ENCODE results near the gene STX5. TPM values are rescaled to one million over a fixed set of nuclear protein-coding genes. Genes with fewer than 3 reads are reported as not detected.

Gene STX5
- total and polyA plus RNA-seq, 3 experiments from 2014 or later, result 34.7 to 37.2 (median 35.3) TPM

DNA sequence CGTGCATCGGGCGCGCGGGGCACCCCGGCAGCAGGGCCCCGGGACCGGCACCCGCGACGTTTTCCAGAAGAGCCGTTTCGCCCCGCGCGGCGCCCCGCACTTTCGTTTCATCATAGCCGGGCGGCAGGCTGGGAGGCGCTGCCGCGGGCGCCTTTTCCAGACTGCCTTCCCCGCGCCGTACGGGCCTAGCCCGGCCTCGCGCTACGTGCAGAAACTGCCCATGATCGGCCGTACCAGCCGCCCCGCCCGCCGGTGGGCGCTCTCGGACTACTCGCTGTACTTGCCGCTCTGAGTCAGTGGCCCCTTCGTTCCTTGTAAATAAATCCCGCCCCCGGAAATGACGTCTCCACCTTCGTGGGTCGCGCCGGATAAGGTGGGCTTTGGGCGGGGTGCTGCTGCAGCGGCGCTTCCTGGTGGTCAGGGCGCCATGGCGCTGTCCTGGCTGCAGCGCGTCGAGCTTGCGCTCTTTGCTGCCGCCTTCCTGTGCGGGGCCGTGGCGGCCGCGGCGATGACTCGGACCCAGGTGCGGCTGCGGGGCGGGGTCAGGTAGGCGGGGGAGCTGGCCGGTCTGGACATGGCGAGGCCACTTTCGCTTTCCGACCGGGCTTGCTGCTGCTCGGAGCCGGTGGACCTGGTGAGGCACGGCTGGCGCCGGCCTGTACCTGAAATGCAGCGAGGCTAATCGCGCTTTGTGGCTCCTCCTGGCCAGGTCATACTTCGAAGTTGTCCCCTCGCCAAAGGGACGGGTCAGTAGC is 44.7 kb downstream of the STX5 start, which contains the start of gene TMEM179B:
Gene TMEM179B (plus strand): TSS at position 398 of the 755 bp plus-strand sequence. CDS start 30 bp downstream, at position 428.
- Mint-ChIP-seq H3K9me3 (no peaks in the 10 kb centered on the region), H3K4me1 (peaks cover 41 to 55% (median 51%) of the 10 kb centered on the region in 3 donors), H3K27me3 (no peaks in the 10 kb centered on the region), H3K36me3 (peaks cover 0 to 55% (median 7%) of the 10 kb centered on the region in 3 donors), H3K27ac (peak within 1 kb of the TSS; percentile 95 to 100 (median 96)), H3K4me3 (peak within 1 kb of the TSS; percentile 94 to 97 (median 95))
- Histone ChIP-seq H3K36me3 (ENCODE audit: insufficient read depth, low read length) (peaks cover 10% of the 10 kb centered on the region), H3K4me3 (ENCODE audit: low read length) (peak within 1 kb of the TSS; percentile 98), H3K9me3 (ENCODE audit: low read length) (no peaks in the 10 kb centered on the region), H3K27ac (ENCODE audit: low read depth, low read length) (peak within 1 kb of the TSS; percentile 96), H3K27me3 (ENCODE audit: insufficient read depth, low read length, poor library complexity, severe bottlenecking) (no peaks in the 10 kb centered on the region), H3K4me1 (ENCODE audit: insufficient read depth, low read length) (peaks cover 30% of the 10 kb centered on the region)
- peak; percentile 97 to 99 (median 97) for DNase-seq
- POLR2A ChIA-PET, result interaction anchor here (0.6 to 5.9 kb wide), 24 partner anchors 9 to 213 kb away, joined by 3 to 88 read pairs (median 6); partner anchors contain the start of genes B3GAT3, EEF1G, HNRNPUL2 and MTA2
- CTCF ChIA-PET, result interaction anchor here (0.6 to 4.9 kb wide), 44 partner anchors 8 to 392 kb away, joined by 3 to 74 read pairs (median 6); partner anchors contain the start of genes BSCL2, GNG3, HNRNPUL2 and NXF1

- Histone ChIP-seq H3K27me3 (ENCODE audit: insufficient read depth, low read length, poor library complexity, severe bottlenecking) (no peaks in the 10 kb centered on the region), H3K27ac (ENCODE audit: low read depth, low read length) (peak overlapping the region; percentile 96), H3K4me3 (ENCODE audit: low read length) (peak overlapping the region; percentile 98), H3K9me3 (ENCODE audit: low read length) (no peaks in the 10 kb centered on the region), H3K4me1 (ENCODE audit: insufficient read depth, low read length) (peaks cover 27% of the 10 kb centered on the region), H3K36me3 (ENCODE audit: insufficient read depth, low read length) (peaks cover 8% of the 10 kb centered on the region)
- ChIA-PET CTCF (interaction anchor here (0.6 to 4.9 kb wide), 48 partner anchors 9 to 393 kb away, joined by 3 to 74 read pairs (median 6); partner anchors contain the start of genes BSCL2, C11orf98, CSKMT and GNG3), POLR2A (interaction anchor here (0.6 to 5.9 kb wide), 22 partner anchors 10 to 213 kb away, joined by 3 to 88 read pairs (median 8); partner anchors contain the start of genes C11orf98, CSKMT, EEF1G and HNRNPUL2)
- H3K27me3 Mint-ChIP-seq, result no peaks in the 10 kb centered on the region
- no peaks in the 10 kb centered on the region for H3K9me3 Mint-ChIP-seq
- peaks cover 37 to 50% (median 46%) of the 10 kb centered on the region in 3 donors for H3K4me1 Mint-ChIP-seq
- DNase-seq, result peak; percentile 80 to 88 (median 82)
- peak overlapping the region; percentile 82 to 97 (median 92) for H3K4me3 Mint-ChIP-seq
- peak overlapping the region; percentile 90 to 100 (median 94) for H3K27ac Mint-ChIP-seq
- H3K36me3 Mint-ChIP-seq, result peaks cover 0 to 53% (median 7%) of the 10 kb centered on the region in 3 donors
Observed at GRCh38 chr11:62786318-62787004, 45.4 kb downstream of the STX5 start.

GRCh38 chr11:62782753-62783152 is 49.1 kb downstream of the STX5 start:
- CTCF ChIA-PET, result no interaction called here
- POLR2A ChIA-PET, result no interaction called here
- Mint-ChIP-seq H3K27me3 (no peaks in the 10 kb centered on the region), H3K27ac (peak overlapping the region in 2 of 8 donors; percentile 32 to 65), H3K36me3 (peaks cover 0 to 39% (median 4%) of the 10 kb centered on the region in 3 donors), H3K4me1 (peaks cover 15 to 19% (median 16%) of the 10 kb centered on the region in 3 donors), H3K4me3 (peak overlapping the region in 1 of 7 donors; percentile 43), H3K9me3 (no peaks in the 10 kb centered on the region)
- H3K4me1 ChIP-seq (ENCODE audit: insufficient read depth, low read length), result peaks cover 6% of the 10 kb centered on the region
- H3K4me3 ChIP-seq (ENCODE audit: low read length), result no peak overlapping the region
- no peak for DNase-seq
- H3K36me3 ChIP-seq (ENCODE audit: insufficient read depth, low read length), result peaks cover 5% of the 10 kb centered on the region
- no peak overlapping the region for H3K27ac ChIP-seq (ENCODE audit: low read depth, low read length)
- no peaks in the 10 kb centered on the region for H3K27me3 ChIP-seq (ENCODE audit: insufficient read depth, low read length, poor library complexity, severe bottlenecking)
- no peaks in the 10 kb centered on the region for H3K9me3 ChIP-seq (ENCODE audit: low read length)

- POLR2A ChIA-PET, result no interaction called here
- Histone ChIP-seq H3K9me3 (ENCODE audit: low read length) (no peaks in the 10 kb centered on the region), H3K27me3 (ENCODE audit: insufficient read depth, low read length, poor library complexity, severe bottlenecking) (no peaks in the 10 kb centered on the region), H3K4me3 (ENCODE audit: low read length) (no peak overlapping the region), H3K36me3 (ENCODE audit: insufficient read depth, low read length) (peaks cover 11% of the 10 kb centered on the region), H3K27ac (ENCODE audit: low read depth, low read length) (no peak overlapping the region), H3K4me1 (ENCODE audit: insufficient read depth, low read length) (no peaks in the 10 kb centered on the region)
- peaks cover 3 to 15% (median 13%) of the 10 kb centered on the region in 3 donors for H3K4me1 Mint-ChIP-seq
- CTCF ChIA-PET, result no interaction called here
- H3K9me3 Mint-ChIP-seq, result no peaks in the 10 kb centered on the region
- H3K27ac Mint-ChIP-seq, result peak overlapping the region in 4 of 8 donors; percentile 22 to 89 (median 67)
- no peaks in the 10 kb centered on the region for H3K27me3 Mint-ChIP-seq
- H3K4me3 Mint-ChIP-seq, result peak overlapping the region in 4 of 7 donors; percentile 38 to 51 (median 46)
- no peak for DNase-seq
- peaks cover 0 to 51% (median 7%) of the 10 kb centered on the region in 3 donors for H3K36me3 Mint-ChIP-seq
Observed at GRCh38 chr11:62778441-62778840, 53.4 kb downstream of the STX5 start.

- H3K4me1 ChIP-seq (ENCODE audit: insufficient read depth, low read length), result no peaks in the 10 kb centered on the region
- H3K36me3 ChIP-seq (ENCODE audit: insufficient read depth, low read length), result peaks cover 11% of the 10 kb centered on the region
- Mint-ChIP-seq H3K27ac (peak overlapping the region in 7 of 8 donors; percentile 47 to 94 (median 78)), H3K4me1 (peaks cover 3 to 15% (median 13%) of the 10 kb centered on the region in 3 donors), H3K36me3 (peaks cover 0 to 46% (median 3%) of the 10 kb centered on the region in 3 donors), H3K9me3 (no peaks in the 10 kb centered on the region), H3K4me3 (peak overlapping the region in 4 of 7 donors; percentile 34 to 61 (median 48)), H3K27me3 (no peaks in the 10 kb centered on the region)
- CTCF ChIA-PET, result interaction anchor here (8.3 kb wide), 1 partner anchor 8 kb away, joined by 74 read pairs; the partner anchor contains the start of gene TMEM179B
- H3K27me3 ChIP-seq (ENCODE audit: insufficient read depth, low read length, poor library complexity, severe bottlenecking), result no peaks in the 10 kb centered on the region
- POLR2A ChIA-PET, result interaction anchor here (0.6 kb wide), 1 partner anchor 16 kb away, joined by 3 read pairs; no protein-coding TSS in a partner anchor
- no peak for DNase-seq
- no peak overlapping the region for H3K4me3 ChIP-seq (ENCODE audit: low read length)
- H3K9me3 ChIP-seq (ENCODE audit: low read length), result no peaks in the 10 kb centered on the region
- H3K27ac ChIP-seq (ENCODE audit: low read depth, low read length), result no peak overlapping the region
Observed at GRCh38 chr11:62777389-62777788, 54.5 kb downstream of the STX5 start.

DNA sequence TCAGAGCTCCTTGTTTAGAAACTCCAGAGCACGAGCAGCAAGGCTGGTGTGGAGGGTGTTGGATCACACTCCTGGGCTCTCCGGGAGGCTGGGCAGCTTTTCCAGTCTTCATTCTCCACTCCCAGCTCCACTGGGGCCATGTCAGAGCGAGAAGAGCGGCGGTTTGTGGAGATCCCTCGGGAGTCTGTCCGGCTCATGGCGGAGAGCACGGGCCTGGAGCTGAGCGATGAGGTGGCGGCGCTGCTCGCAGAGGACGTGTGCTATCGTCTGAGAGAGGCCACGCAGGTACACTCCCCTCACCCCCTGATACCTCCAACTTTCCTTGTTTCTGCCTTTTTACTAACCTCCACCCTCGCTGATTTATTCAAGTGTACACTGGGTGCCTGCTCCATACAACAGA is 56.2 kb downstream of the STX5 start:
- peak overlapping the region in 1 of 7 donors; percentile 70 for H3K4me3 Mint-ChIP-seq
- peak overlapping the region in 6 of 8 donors; percentile 36 to 92 (median 70) for H3K27ac Mint-ChIP-seq
- H3K4me3 ChIP-seq (ENCODE audit: low read length), result no peak overlapping the region
- no peak for DNase-seq
- H3K36me3 ChIP-seq (ENCODE audit: insufficient read depth, low read length), result peaks cover 11% of the 10 kb centered on the region
- POLR2A ChIA-PET, result interaction anchor here (0.7 to 0.9 kb wide), 3 partner anchors 11 to 1488 kb away, joined by 3 to 5 read pairs (median 4); partner anchors contain the start of gene HNRNPUL2
- no peaks in the 10 kb centered on the region for H3K9me3 Mint-ChIP-seq
- no peak overlapping the region for H3K27ac ChIP-seq (ENCODE audit: low read depth, low read length)
- H3K4me1 ChIP-seq (ENCODE audit: insufficient read depth, low read length), result peaks cover 10% of the 10 kb centered on the region
- H3K27me3 ChIP-seq (ENCODE audit: insufficient read depth, low read length, poor library complexity, severe bottlenecking), result no peaks in the 10 kb centered on the region
- CTCF ChIA-PET, result interaction anchor here (0.6 to 8.3 kb wide), 3 partner anchors 10 to 22 kb away, joined by 3 to 74 read pairs (median 3); partner anchors contain the start of genes TMEM179B and ZBTB3
- no peaks in the 10 kb centered on the region for H3K27me3 Mint-ChIP-seq
- H3K4me1 Mint-ChIP-seq, result peaks cover 16 to 26% (median 22%) of the 10 kb centered on the region in 3 donors
- no peaks in the 10 kb centered on the region for H3K9me3 ChIP-seq (ENCODE audit: low read length)
- H3K36me3 Mint-ChIP-seq, result peaks cover 0 to 47% (median 3%) of the 10 kb centered on the region in 3 donors

DNA sequence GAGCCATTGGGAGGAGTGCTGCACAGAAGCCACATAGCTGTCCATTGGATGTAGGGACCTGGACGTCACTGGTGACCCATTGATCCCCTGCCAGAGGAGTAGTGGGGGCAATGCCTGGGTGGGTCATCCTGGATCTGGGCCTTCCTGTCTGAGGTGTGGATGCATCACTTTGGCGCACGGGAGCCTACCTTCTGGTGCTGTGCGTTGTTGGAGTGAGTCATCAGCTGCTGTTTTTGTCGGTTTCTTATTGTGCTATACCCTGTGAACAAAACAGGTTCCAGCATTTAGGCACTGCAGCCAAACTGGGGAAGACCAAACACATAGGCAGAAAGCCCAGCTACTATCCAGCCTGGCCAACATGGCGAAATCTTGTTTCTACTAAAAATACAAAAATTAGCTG is 57.4 kb downstream of the STX5 start:
- ChIA-PET CTCF (interaction anchor here (0.6 to 8.3 kb wide), 4 partner anchors 10 to 91 kb away, joined by 3 to 74 read pairs (median 4); partner anchors contain the start of genes POLR2G and TMEM179B), POLR2A (interaction anchor here (0.6 to 0.9 kb wide), 5 partner anchors 12 to 107 kb away, joined by 3 to 6 read pairs (median 4); partner anchors contain the start of gene SLC3A2)
- Mint-ChIP-seq H3K27me3 (no peaks in the 10 kb centered on the region), H3K4me1 (peaks cover 28 to 37% (median 30%) of the 10 kb centered on the region in 3 donors), H3K9me3 (no peaks in the 10 kb centered on the region), H3K36me3 (peaks cover 0 to 48% (median 3%) of the 10 kb centered on the region in 3 donors), H3K4me3 (peak overlapping the region in 1 of 7 donors; percentile 72), H3K27ac (peak overlapping the region in 1 of 8 donors; percentile 45)
- no peak overlapping the region for H3K27ac ChIP-seq (ENCODE audit: low read depth, low read length)
- DNase-seq, result no peak
- peaks cover 11% of the 10 kb centered on the region for H3K36me3 ChIP-seq (ENCODE audit: insufficient read depth, low read length)
- H3K9me3 ChIP-seq (ENCODE audit: low read length), result no peaks in the 10 kb centered on the region
- peaks cover 21% of the 10 kb centered on the region for H3K4me1 ChIP-seq (ENCODE audit: insufficient read depth, low read length)
- H3K27me3 ChIP-seq (ENCODE audit: insufficient read depth, low read length, poor library complexity, severe bottlenecking), result no peaks in the 10 kb centered on the region
- H3K4me3 ChIP-seq (ENCODE audit: low read length), result no peak overlapping the region
